K562 (cell line): Measurements from ENCODE around the gene INO80C. TPM values are rescaled to one million over a fixed set of nuclear protein-coding genes. Genes with fewer than 3 reads are reported as not detected.
"Not testable (repeated sequence)": the region's sequence is repeated elsewhere in the genome, so short reads cannot be mapped to it uniquely, and the experiment has no call there.

Experiments used
- ATAC-seq: fragments of 200-7000 bp; cut with Tn5 transposase; 3 replicates; pipeline ENCODE4 v1.9.1; 2020; ENCODE audit warnings: moderate library complexity
- BruUV-seq: library from RNA; stranded (reverse); fragments of 400-500 nt; replicated peaks from 2 replicates; lab custom pipeline; 2021; lab: Mats Ljungman, UMichigan
- CTCF ChIA-PET: fragments of 300-600 bp; formaldehyde crosslinking; extraction: SDS; loops from one replicate; lab custom pipeline; 2021; ENCODE audit warnings: low intra/inter-chr PET ratio; lab: Yijun Ruan, JAX
- POLR2A ChIA-PET: fragments of 300-600, 350-650 bp; sonication (Branson Sonifier 250); formaldehyde crosslinking; extraction: SDS; loops from one replicate; lab custom pipeline; 2021; ENCODE audit warnings: antibody characterized with exemption, inconsistent platforms; lab: Yijun Ruan, JAX
- DNase-seq, 4 experiments: peaks; one replicate each; pipeline versions ENCODE4 v3.0.0 to v3.0.0-alpha.2; 2011 to 2018; ENCODE audit warnings: low spot score in 3 of 4, mixed read lengths in 3 of 4; ENCODE audit errors: extremely low read depth in 1 of 4
- FAIRE-seq: peaks from 2 replicates; lab custom pipeline; 2011; peaks lifted over from hg19 to GRCh38; lab: Jason Lieb, UNC
- H2AFZ ChIP-seq: 2 replicates; pipeline ENCODE4 v1.6.0; 2011; ENCODE audit warnings: low read depth, low read length, control low read depth, inconsistent platforms
- H3K27ac ChIP-seq: fragments of 200-600 bp; 3 replicates; pipeline ENCODE4 v1.8.0; 2011; ENCODE audit warnings: low read depth, mild to moderate bottlenecking, control low read depth, inconsistent platforms, low read length, moderate library complexity, mixed read lengths; ENCODE audit errors: extremely low read depth
- H3K27me3 ChIP-seq, 2 experiments: fragments of 300-600 bp in 1 of 2; 2 replicates in 1 of 2; 3 replicates in 1 of 2; pipeline versions ENCODE4 v1.6.0 to v1.8.0; 2011; ENCODE audit warnings: inconsistent platforms in 2 of 2, low read length in 2 of 2, mild to moderate bottlenecking in 1 of 2, mixed read lengths in 1 of 2, moderate library complexity in 1 of 2; ENCODE audit not compliant: control insufficient read depth in 2 of 2, insufficient read depth in 2 of 2
- H3K36me3 ChIP-seq: fragments of 300-600 bp; 3 replicates; pipeline ENCODE4 v1.8.0; 2011; ENCODE audit warnings: mild to moderate bottlenecking, low read length, inconsistent platforms; ENCODE audit not compliant: control insufficient read depth, insufficient read depth
- H3K4me1 ChIP-seq, 2 experiments: fragments of 200-600 bp in 1 of 2; replicated peaks in 1 of 2; 2 replicates in 1 of 2; 3 replicates in 1 of 2; pipeline versions ENCODE4 v1.5.1 to v1.8.0; 2011; ENCODE audit warnings: inconsistent platforms in 2 of 2, low read length in 2 of 2, mild to moderate bottlenecking in 1 of 2, mixed read lengths in 1 of 2, moderate library complexity in 1 of 2; ENCODE audit not compliant: control insufficient read depth in 2 of 2, insufficient read depth in 2 of 2
- H3K4me2 ChIP-seq: 2 replicates; pipeline ENCODE4 v1.6.1; 2011; ENCODE audit warnings: low read length, control low read depth, inconsistent platforms, mixed read lengths; ENCODE audit not compliant: insufficient read depth
- H3K4me3 ChIP-seq: fragments of 200-600 bp; sonication (generic), shearing (Covaris generic); 2 replicates; pipeline ENCODE4 v1.5.1; 2016; ENCODE audit warnings: control low read depth, inconsistent platforms
- H3K79me2 ChIP-seq: fragments of 200-600 bp; 3 replicates; pipeline ENCODE4 v1.8.0; 2011; ENCODE audit warnings: low read length, inconsistent platforms; ENCODE audit not compliant: control insufficient read depth, insufficient read depth
- H3K9ac ChIP-seq, 2 experiments: 2 replicates each; pipeline versions ENCODE4 v1.6.0 to v1.6.1; 2011; ENCODE audit warnings: low read depth in 2 of 2, low read length in 2 of 2, control low read depth in 1 of 2, inconsistent platforms in 1 of 2, mild to moderate bottlenecking in 1 of 2, mixed read lengths in 1 of 2; ENCODE audit not compliant: insufficient read depth in 1 of 2
- H3K9me1 ChIP-seq: one replicate; pipeline ENCODE4 v1.6.0; 2011; ENCODE audit warnings: inconsistent platforms, mild to moderate bottlenecking, low read length, moderate library complexity; ENCODE audit not compliant: control insufficient read depth, insufficient read depth
- H3K9me3 ChIP-seq: replicated peaks from 2 replicates; pipeline ENCODE4 v1.5.1; 2011; ENCODE audit warnings: low read depth, low read length, inconsistent platforms; ENCODE audit not compliant: control insufficient read depth, insufficient read depth
- H4K20me1 ChIP-seq: replicated peaks from 2 replicates; pipeline ENCODE4 v1.6.1; 2011; ENCODE audit warnings: low read length, inconsistent platforms, mixed read lengths; ENCODE audit not compliant: control insufficient read depth, insufficient read depth
- BACH1 ChIP-seq: fragments of 200-800 bp; sonication (Bioruptor generic); IDR thresholded peaks from 2 replicates; pipeline ENCODE4 v1.6.1; 2016; ENCODE audit warnings: missing genetic modification characterization, missing compliant biosample characterization
- BRCA1 ChIP-seq, 2 experiments: fragments of 450-650 bp in 1 of 2; sonication (generic) in 1 of 2; formaldehyde crosslinking in 1 of 2; IDR thresholded peaks; 2 replicates each; pipeline versions ENCODE4 v1.5.0 to v1.6.1; 2017 to 2020; ENCODE audit warnings: mild to moderate bottlenecking in 1 of 2, missing genetic modification reagents in 1 of 2
- C11orf30 ChIP-seq: fragments of 450-650 bp; IDR thresholded peaks from 2 replicates; pipeline ENCODE4 v1.6.1; 2016; ENCODE audit warnings: low read depth, mild to moderate bottlenecking
- MAFF ChIP-seq: IDR thresholded peaks from 2 replicates; pipeline ENCODE4 v1.6.1; 2012; ENCODE audit warnings: low read length, improper control_type of control experiment
- MAFG ChIP-seq: fragments of 450-650 bp; conservative IDR thresholded peaks from 2 replicates; pipeline ENCODE4 v1.6.1; 2016; ENCODE audit warnings: missing genetic modification characterization, missing compliant biosample characterization
- MAFK ChIP-seq: IDR thresholded peaks from 2 replicates; pipeline ENCODE4 v1.6.1; 2011; ENCODE audit warnings: low read length, improper control_type of control experiment
- NFE2 ChIP-seq: IDR thresholded peaks from 2 replicates; pipeline ENCODE4 v1.6.1; 2014; ENCODE audit warnings: antibody characterized with exemption, low read depth
- NFE2L1 ChIP-seq: fragments of 450-650 bp; IDR thresholded peaks from 2 replicates; pipeline ENCODE4 v1.6.1; 2016; ENCODE audit warnings: missing genetic modification characterization, low read depth, mild to moderate bottlenecking, missing compliant biosample characterization, moderate library complexity, borderline replicate concordance
- PURB ChIP-seq: sonication (generic); formaldehyde crosslinking; IDR thresholded peaks from 2 replicates; pipeline ENCODE4 v1.9.0; 2021; ENCODE audit warnings: low read depth, mild to moderate bottlenecking, missing genetic modification reagents
- SMARCA4 ChIP-seq: fragments of 450-650 bp; IDR thresholded peaks from 2 replicates; pipeline ENCODE4 v1.6.1; 2016
- ZNF316 ChIP-seq: fragments of 450-650 bp; IDR thresholded peaks from 2 replicates; pipeline ENCODE4 v1.6.1; 2016
- WGBS: fragments of 100-300 bp; shearing (Covaris generic); methylation state at CpG from one replicate; pipeline ENCODE4 v1.1.6; 2016; ENCODE audit warnings: low coverage, mixed read lengths; ENCODE audit not compliant: insufficient coverage; ENCODE audit errors: missing lambda C conversion rate; 5-methylcytosine and 5-hydroxymethylcytosine counted together
- in situ Hi-C: fragments of 300-500 bp; cut with MboI; formaldehyde crosslinking; loops from 4 replicates; pipeline ENCODE4 v1.15.0; 2018; ENCODE audit warnings: inconsistent platforms, mixed read lengths
- intact Hi-C: fragments of 100-400 bp; cut with micrococcal nuclease; formaldehyde crosslinking; loops from 2 replicates; pipeline ENCODE4 v1.14.2; 2022
- polyA plus RNA-seq, 8 experiments: library from polyadenylated mRNA; depleted of rRNA in 4 of 8; stranded (reverse) in 5 of 8; unstranded in 3 of 8; fragments of >200 nt; fragmentation: Nextera tagmentation in 2 of 8; fragmentation: Illumina TruSeq in 1 of 8; extraction: Ambion mirVana in 2 of 8; extraction: Trizol in 1 of 8; gene quantifications; 2 replicates each; pipeline versions ENCODE4 v1.2.1 to v1.2.3, GENCODE V29; 2011 to 2014; ENCODE audit warnings: inconsistent platforms in 1 of 8, missing spikeins in 1 of 8
- total RNA-seq, 7 experiments: library from RNA; depleted of rRNA in 6 of 7; stranded (reverse); fragments of >200 nt in 6 of 7; fragmentation: Illumina TruSeq in 2 of 7; extraction: Trizol in 2 of 7; gene quantifications; 2 replicates each; pipeline versions ENCODE4 v1.2.1 to v1.2.3, GENCODE V29; 2011 to 2021; ENCODE audit warnings: low replicate concordance in 1 of 7
- TF ChIP-seq, protein P1 (sequence below): sonication (generic); formaldehyde crosslinking; IDR thresholded peaks from 2 replicates; pipeline ENCODE4 v1.8.1; 2023; ENCODE audit warnings: missing genetic modification reagents, mild to moderate bottlenecking, borderline replicate concordance

INO80C gene
- total and polyA plus RNA-seq, 9 of the 15 experiments (the other 6 are each of a cell fraction or from before 2014, with no cell fraction given) = 14.3 to 53.3 (median 46.6) TPM

GRCh38 chr18:35454803-35455202 lies 43.0 kb downstream of the INO80C start:
- Histone ChIP-seq H3K79me2 (no peaks in the 10 kb centered on the region), H3K9me1 (no peaks in the 10 kb centered on the region), H3K4me2 (no peak overlapping the region), H3K36me3 (no peaks in the 10 kb centered on the region), H3K9ac (no peak overlapping the region), H2AFZ (peak overlapping the region; percentile 9; the same call in 1 of the 2 replicates), H3K4me1 (peaks cover 14 to 37% of the 10 kb centered on the region in 2 experiments), H4K20me1 (no peaks in the 10 kb centered on the region), H3K27me3 (no peaks in the 10 kb centered on the region), H3K27ac (no peak overlapping the region), H3K9me3 (no peaks in the 10 kb centered on the region), H3K4me3 (no peak overlapping the region)
- no TSS peak for BruUV-seq
- TF ChIP-seq NFE2L1 (tag) = peak; percentile 79
- peak; percentile 94 for TF ChIP-seq MAFF
- TF ChIP-seq PURB (CRISPR knock-in tag) = no peak
- peak; percentile 81; the same call in 1 of the 2 replicates for TF ChIP-seq BACH1 (tag)
- TF ChIP-seq, protein P1, sequence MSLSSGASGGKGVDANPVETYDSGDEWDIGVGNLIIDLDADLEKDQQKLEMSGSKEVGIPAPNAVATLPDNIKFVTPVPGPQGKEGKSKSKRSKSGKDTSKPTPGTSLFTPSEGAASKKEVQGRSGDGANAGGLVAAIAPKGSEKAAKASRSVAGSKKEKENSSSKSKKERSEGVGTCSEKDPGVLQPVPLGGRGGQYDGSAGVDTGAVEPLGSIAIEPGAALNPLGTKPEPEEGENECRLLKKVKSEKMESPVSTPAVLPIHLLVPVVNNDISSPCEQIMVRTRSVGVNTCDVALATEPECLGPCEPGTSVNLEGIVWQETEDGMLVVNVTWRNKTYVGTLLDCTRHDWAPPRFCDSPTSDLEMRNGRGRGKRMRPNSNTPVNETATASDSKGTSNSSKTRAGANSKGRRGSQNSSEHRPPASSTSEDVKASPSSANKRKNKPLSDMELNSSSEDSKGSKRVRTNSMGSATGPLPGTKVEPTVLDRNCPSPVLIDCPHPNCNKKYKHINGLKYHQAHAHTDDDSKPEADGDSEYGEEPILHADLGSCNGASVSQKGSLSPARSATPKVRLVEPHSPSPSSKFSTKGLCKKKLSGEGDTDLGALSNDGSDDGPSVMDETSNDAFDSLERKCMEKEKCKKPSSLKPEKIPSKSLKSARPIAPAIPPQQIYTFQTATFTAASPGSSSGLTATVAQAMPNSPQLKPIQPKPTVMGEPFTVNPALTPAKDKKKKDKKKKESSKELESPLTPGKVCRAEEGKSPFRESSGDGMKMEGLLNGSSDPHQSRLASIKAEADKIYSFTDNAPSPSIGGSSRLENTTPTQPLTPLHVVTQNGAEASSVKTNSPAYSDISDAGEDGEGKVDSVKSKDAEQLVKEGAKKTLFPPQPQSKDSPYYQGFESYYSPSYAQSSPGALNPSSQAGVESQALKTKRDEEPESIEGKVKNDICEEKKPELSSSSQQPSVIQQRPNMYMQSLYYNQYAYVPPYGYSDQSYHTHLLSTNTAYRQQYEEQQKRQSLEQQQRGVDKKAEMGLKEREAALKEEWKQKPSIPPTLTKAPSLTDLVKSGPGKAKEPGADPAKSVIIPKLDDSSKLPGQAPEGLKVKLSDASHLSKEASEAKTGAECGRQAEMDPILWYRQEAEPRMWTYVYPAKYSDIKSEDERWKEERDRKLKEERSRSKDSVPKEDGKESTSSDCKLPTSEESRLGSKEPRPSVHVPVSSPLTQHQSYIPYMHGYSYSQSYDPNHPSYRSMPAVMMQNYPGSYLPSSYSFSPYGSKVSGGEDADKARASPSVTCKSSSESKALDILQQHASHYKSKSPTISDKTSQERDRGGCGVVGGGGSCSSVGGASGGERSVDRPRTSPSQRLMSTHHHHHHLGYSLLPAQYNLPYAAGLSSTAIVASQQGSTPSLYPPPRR (CRISPR knock-in tag) = no peak
- 0 out of 2 replicates have a peak, but pooled peaks have one; percentile 17 for TF ChIP-seq SMARCA4
- peak; percentile 96 for TF ChIP-seq MAFG (tag)
- TF ChIP-seq MAFK = peak; percentile 89
- peak; percentile 94 for TF ChIP-seq C11orf30
- peak; percentile 83 for TF ChIP-seq NFE2
- peak; percentile 96 for TF ChIP-seq ZNF316
- TF ChIP-seq BRCA1 (IDR thresholded peaks at IDR 0.05) = no peak
- TF ChIP-seq BRCA1 (CRISPR knock-in tag; IDR thresholded peaks at IDR 0.05) = no peak
- CTCF ChIA-PET = no interaction called here
- FAIRE-seq (no peak), ATAC-seq (no peak), DNase-seq (no peak)
- intact Hi-C loops (no loop called here), in situ Hi-C loops (no loop called here)
- POLR2A ChIA-PET = no interaction called here

DNA sequence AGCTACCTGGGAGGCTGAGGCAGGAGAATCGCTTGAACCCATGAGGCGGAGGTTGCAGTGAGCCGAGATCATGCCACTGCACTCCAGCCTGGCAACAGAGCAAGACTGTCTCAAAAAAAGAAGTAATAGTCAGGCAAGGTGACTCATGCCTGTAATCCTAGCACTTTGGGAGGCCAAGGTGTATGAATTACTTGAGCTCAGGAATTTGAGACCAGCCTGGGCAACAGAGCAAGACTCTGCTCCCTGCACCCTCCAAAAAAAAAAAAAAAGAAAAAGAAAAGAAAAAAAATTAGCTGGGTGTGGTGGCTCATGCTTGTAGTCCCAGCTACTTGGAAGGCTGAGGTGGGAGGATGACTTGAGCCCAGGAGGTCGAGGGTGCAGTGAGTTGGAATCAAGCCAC lies 44.7 kb downstream of the INO80C start:
- ATAC-seq, H3K36me3 ChIP-seq, H3K79me2 ChIP-seq, H4K20me1 ChIP-seq, CTCF ChIA-PET, BruUV-seq, H3K4me2 ChIP-seq, in situ Hi-C loops, intact Hi-C loops, H3K4me3 ChIP-seq, DNase-seq, H3K9me1 ChIP-seq, H3K27me3 ChIP-seq, FAIRE-seq, H3K9ac ChIP-seq, H3K27ac ChIP-seq, H3K9me3 ChIP-seq, H2AFZ ChIP-seq: not testable (repeated sequence)
- peaks cover 3 to 24% of the 10 kb centered on the region in 2 experiments for H3K4me1 ChIP-seq
- 51% methylated on average over 4 of the region's 4 CpGs for WGBS
- POLR2A ChIA-PET = interaction anchor here (0.7 kb wide), 1 partner anchor 516 kb away, joined by 3 read pairs; no protein-coding TSS in a partner anchor
